WTC11 (cell line): ENCODE data around the gene HES2. TPM values are rescaled to one million over a fixed set of nuclear protein-coding genes. Genes with fewer than 3 reads are reported as not detected.

ENCODE experiments used
- AFF4 ChIP-seq: sonication (generic); formaldehyde crosslinking; IDR thresholded peaks from 2 replicates; pipeline ENCODE4 v1.8.1; 2023; ENCODE audit warnings: mild to moderate bottlenecking, missing genetic modification reagents, borderline replicate concordance
- CTCF ChIP-seq: fragments of 200-600 bp; IDR thresholded peaks from 2 replicates; pipeline ENCODE4 v1.8.0; 2022; ENCODE audit warnings: antibody characterized with exemption
- E2F4 ChIP-seq: sonication (generic); formaldehyde crosslinking; IDR thresholded peaks from 2 replicates; pipeline ENCODE4 v1.8.1; 2022; ENCODE audit warnings: low read depth, mild to moderate bottlenecking, moderate library complexity, missing genetic modification reagents, borderline replicate concordance
- ETV6 ChIP-seq: sonication (generic); formaldehyde crosslinking; IDR thresholded peaks from 2 replicates; pipeline ENCODE4 v1.8.1; 2022; ENCODE audit warnings: mild to moderate bottlenecking, missing genetic modification reagents
- FOXP1 ChIP-seq: sonication (generic); formaldehyde crosslinking; IDR thresholded peaks from 2 replicates; pipeline ENCODE4 v1.8.0; 2022; ENCODE audit warnings: missing genetic modification reagents, mild to moderate bottlenecking, moderate library complexity, borderline replicate concordance
- FOXP4 ChIP-seq: sonication (generic); formaldehyde crosslinking; IDR thresholded peaks from 2 replicates; pipeline ENCODE4 v1.8.0; 2022; ENCODE audit warnings: mild to moderate bottlenecking, missing genetic modification reagents
- IRF1 ChIP-seq: sonication (generic); formaldehyde crosslinking; IDR thresholded peaks from 2 replicates; pipeline ENCODE4 v1.8.0; 2023; ENCODE audit warnings: missing genetic modification reagents
- MLX ChIP-seq: sonication (generic); formaldehyde crosslinking; IDR thresholded peaks from 2 replicates; pipeline ENCODE4 v1.8.1; 2023; ENCODE audit warnings: mild to moderate bottlenecking, missing genetic modification reagents, moderate library complexity
- MXD4 ChIP-seq: fragments of 250-450 bp; sonication (Bioruptor Pico); IDR thresholded peaks from 2 replicates; pipeline ENCODE4 v1.8.0; 2021; ENCODE audit warnings: mild to moderate bottlenecking, moderate library complexity, borderline replicate concordance
- NR2C2 ChIP-seq: sonication (generic); formaldehyde crosslinking; IDR thresholded peaks from 2 replicates; pipeline ENCODE4 v1.8.0; 2022; ENCODE audit warnings: mild to moderate bottlenecking, missing genetic modification reagents
- OVOL2 ChIP-seq: fragments of 250-450 bp; sonication (Bioruptor Pico); IDR thresholded peaks from 2 replicates; pipeline ENCODE4 v1.9.0; 2021; ENCODE audit warnings: mild to moderate bottlenecking, borderline replicate concordance
- TEAD1 ChIP-seq: sonication (generic); formaldehyde crosslinking; IDR thresholded peaks from 2 replicates; pipeline ENCODE4 v1.8.0; 2022; ENCODE audit warnings: mild to moderate bottlenecking, missing genetic modification reagents
- TP53 ChIP-seq: sonication (generic); formaldehyde crosslinking; IDR thresholded peaks from 2 replicates; pipeline ENCODE4 v1.8.1; 2023; ENCODE audit warnings: mild to moderate bottlenecking, missing genetic modification reagents
- ZNF219 ChIP-seq: sonication (generic); formaldehyde crosslinking; IDR thresholded peaks from 2 replicates; pipeline ENCODE4 v1.8.0; 2023; ENCODE audit warnings: missing genetic modification reagents, mild to moderate bottlenecking, borderline replicate concordance
- ZNF232 ChIP-seq: sonication (generic); formaldehyde crosslinking; IDR thresholded peaks from 2 replicates; pipeline ENCODE4 v1.8.0; 2022; ENCODE audit warnings: mild to moderate bottlenecking, missing genetic modification reagents
- ZNF396 ChIP-seq: fragments of 250-450 bp; sonication (Bioruptor Pico); IDR thresholded peaks from 2 replicates; pipeline ENCODE4 v1.8.0; 2021; ENCODE audit warnings: mild to moderate bottlenecking, moderate library complexity, borderline replicate concordance
- ZNF423 ChIP-seq: fragments of 250-450 bp; sonication (Bioruptor Pico); IDR thresholded peaks from 2 replicates; pipeline ENCODE4 v2.1.2; 2022; ENCODE audit warnings: mild to moderate bottlenecking, moderate library complexity
- ZNF512 ChIP-seq: sonication (generic); formaldehyde crosslinking; IDR thresholded peaks from 2 replicates; pipeline ENCODE4 v1.8.1; 2022; ENCODE audit warnings: missing genetic modification reagents, borderline replicate concordance
- ZSCAN18 ChIP-seq: fragments of 250-450 bp; sonication (Bioruptor Pico); IDR thresholded peaks from 2 replicates; pipeline ENCODE4 v2.1.2; 2022; ENCODE audit warnings: mild to moderate bottlenecking, moderate library complexity
- total RNA-seq: library from RNA; stranded (reverse); gene quantifications from 3 replicates; pipeline ENCODE4 v1.2.3, GENCODE V29; 2021

HES2 gene
- total RNA-seq, 1 experiment from 2014 or later = 2.7 TPM

GRCh38 chr1:6392809-6393399 is 26.8 kb downstream of the HES2 start (continued):
- TF ChIP-seq FOXP4 (CRISPR knock-in tag) (peak; percentile 44; the same call in 1 of the 2 replicates), MXD4 (CRISPR knock-in tag) (no peak), ZNF219 (CRISPR knock-in tag) (no peak), CTCF (no peak), ZNF396 (CRISPR knock-in tag) (no peak), ZNF512 (CRISPR knock-in tag) (no peak), ETV6 (CRISPR knock-in tag) (no peak; the same call in 1 of the 2 replicates), TP53 (peak; percentile 70; the same call in 1 of the 2 replicates), TEAD1 (CRISPR knock-in tag) (0 out of 2 replicates have a peak, but pooled peaks have one; percentile 33), FOXP1 (CRISPR knock-in tag) (no peak; the same call in 1 of the 2 replicates), MLX (CRISPR knock-in tag) (no peak), ZSCAN18 (no peak), AFF4 (CRISPR knock-in tag) (no peak), ZNF232 (0 out of 2 replicates have a peak, but pooled peaks have one; percentile 26), OVOL2 (CRISPR knock-in tag) (no peak), IRF1 (CRISPR knock-in tag) (no peak; the same call in 1 of the 2 replicates), NR2C2 (CRISPR knock-in tag) (no peak), E2F4 (CRISPR knock-in tag) (no peak), ZNF423 (CRISPR knock-in tag) (no peak)
